AG08395 (cell line): Measurements from ENCODE around the gene PLXND1.
"Not testable (repeated sequence)": the region's sequence is repeated elsewhere in the genome, so short reads cannot be mapped to it uniquely, and the experiment has no call there.

ENCODE experiments used
- DNase-seq: peaks from one replicate; pipeline ENCODE4 v3.0.0; 2012; ENCODE audit warnings: mixed read lengths, low spot score

The PLXND1 gene

DNA sequence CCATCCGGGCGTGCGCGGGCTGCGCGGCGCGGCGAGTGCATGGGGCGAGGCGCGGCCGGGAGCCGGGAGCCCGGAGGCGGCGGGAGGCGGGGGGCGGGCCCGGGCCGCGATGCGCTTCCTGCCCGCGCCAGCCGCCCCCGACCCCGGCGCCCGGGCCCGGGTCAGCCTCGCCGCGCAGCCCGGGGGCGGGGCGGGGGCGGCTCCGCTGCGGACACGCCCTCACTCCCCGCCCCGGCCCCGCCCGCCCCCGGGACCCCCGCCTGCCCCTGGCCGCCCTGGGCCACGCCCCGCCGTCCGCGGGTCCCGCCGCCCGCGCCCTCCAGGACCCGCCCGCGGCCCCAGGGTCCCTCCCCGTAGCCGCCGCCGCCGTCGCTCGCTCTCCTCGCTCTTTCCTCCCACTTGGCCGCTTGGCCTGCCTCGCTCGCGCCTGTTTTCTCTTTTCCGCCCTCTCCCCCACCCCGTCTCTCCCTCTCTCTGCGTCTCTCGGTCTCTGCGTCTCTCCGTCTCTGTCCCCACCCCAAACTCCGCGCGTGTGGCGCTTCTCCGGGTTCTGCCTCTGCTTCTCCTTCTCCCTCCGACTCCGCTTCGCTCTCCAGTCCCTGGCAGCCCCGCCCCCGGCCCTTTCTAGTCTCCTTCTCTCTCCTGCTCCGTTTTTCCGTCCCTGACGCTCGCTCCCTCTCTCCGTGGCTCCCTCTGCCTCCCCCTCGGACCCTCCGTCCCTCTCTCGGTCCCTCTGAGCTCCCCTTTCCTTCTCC lies at the start of gene PLXND1:
TSS of gene PLXND1 (minus strand) at position 41 of the 755 bp plus-strand sequence. CDS start at position 4, 37 bp downstream.
- peak; percentile 92 for DNase-seq

GRCh38 chr3:129655291-129655700 lies 48.8 kb upstream of the PLXND1 start:
- DNase-seq, result no peak

GRCh38 chr3:129654131-129654530 lies 47.7 kb upstream of the PLXND1 start:
- DNase-seq, result peak; percentile 72

GRCh38 chr3:129653019-129653418 lies 46.5 kb upstream of the PLXND1 start:
- DNase-seq, result no peak

DNA sequence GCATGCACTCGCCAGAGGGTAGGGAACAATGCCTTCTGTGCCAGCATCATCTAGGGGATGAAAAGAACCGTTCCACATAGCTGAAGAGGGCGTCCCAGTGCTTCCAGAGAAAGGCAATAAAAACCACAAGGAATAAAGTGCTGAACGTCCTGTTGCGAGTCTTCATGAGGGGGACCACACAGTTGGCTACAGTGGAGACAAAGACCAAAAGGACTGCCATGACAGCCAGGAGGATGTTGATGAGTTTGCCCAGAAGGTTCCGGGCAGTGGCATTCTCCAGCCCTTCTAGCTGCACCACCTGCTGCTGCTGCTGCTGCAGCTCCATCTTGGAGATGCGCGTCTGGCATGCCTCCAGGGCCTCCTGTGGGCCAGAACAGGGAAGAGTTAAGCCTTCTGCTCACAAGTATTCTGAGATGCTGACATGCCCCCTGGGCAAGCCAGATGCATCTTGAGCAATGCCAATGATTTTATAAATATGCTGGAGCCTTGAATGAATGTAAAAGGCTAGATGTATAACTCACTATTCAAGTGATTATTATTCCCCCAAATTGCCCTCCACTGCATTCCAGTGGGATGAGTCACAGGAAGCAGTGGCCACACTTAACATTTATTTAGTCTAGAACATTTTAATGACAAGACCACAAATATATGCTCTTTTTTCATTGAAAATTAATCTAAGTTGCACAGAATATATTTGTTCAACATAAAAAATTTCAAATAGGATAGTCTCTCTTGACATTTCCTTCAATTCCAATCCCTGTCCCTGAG lies 45.1 kb upstream of the PLXND1 start:
- peak; percentile 64 for DNase-seq

GRCh38 chr3:129650256-129650872 lies 43.9 kb upstream of the PLXND1 start:
- peak; percentile 76 for DNase-seq

DNA sequence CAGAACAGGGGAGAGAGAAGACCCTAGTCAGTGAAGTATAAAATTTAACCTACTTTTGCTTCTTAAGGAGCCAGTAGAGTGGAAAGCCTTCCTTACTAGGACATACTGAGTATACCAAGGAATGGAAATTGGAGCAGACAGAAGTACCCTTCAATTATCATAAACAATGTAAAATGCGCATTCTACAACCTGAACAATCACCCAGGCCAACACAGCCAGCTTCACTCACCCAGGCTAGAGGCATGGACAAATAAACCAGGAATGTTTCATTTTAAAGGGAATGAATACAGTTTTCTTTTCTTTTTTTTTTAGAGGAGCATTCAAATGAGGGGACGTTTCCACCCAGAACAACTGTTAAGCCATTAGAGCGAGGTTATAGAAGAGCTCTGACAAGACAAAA lies 41.9 kb upstream of the PLXND1 start:
- DNase-seq, result no peak

GRCh38 chr3:129645286-129645685 lies 38.8 kb upstream of the PLXND1 start:
- DNase-seq, result no peak

- DNase-seq, result no peak
Measured at GRCh38 chr3:129644836-129645235, 38.4 kb upstream of the PLXND1 start.

DNA sequence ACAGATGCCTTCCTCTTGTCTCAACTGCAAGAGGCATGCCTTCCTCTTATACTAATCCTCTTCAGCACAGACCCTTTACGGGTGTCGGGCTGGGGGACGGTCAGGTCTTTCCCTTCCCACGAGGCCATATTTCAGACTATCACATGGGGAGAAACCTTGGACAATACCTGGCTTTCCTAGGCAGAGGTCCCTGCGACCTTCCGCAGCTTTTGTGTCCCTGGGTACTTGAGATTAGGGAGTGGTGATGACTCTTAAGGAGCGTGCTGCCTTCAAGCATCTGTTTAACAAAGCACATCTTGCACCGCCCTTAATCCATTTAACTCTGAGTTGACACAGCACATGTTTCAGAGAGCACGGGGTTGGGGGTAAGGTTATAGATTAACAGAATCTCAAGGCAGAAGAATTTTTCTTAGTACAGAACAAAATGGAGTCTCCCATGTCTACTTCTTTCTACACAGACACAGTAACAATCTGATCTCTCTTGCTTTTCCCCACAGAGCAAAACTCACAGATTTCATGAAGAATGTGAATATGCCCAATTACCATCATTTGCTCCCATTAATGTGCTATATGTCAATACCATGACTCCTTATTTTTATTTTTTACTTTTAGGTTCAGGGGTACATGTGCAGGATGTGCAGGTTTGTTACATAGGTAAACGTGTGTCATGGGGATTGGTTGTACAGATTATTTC lies 35.2 kb upstream of the PLXND1 start:
- not testable (repeated sequence) for DNase-seq

- DNase-seq, result not testable (repeated sequence)
Measured at GRCh38 chr3:129640985-129641384, 34.5 kb upstream of the PLXND1 start.

DNA sequence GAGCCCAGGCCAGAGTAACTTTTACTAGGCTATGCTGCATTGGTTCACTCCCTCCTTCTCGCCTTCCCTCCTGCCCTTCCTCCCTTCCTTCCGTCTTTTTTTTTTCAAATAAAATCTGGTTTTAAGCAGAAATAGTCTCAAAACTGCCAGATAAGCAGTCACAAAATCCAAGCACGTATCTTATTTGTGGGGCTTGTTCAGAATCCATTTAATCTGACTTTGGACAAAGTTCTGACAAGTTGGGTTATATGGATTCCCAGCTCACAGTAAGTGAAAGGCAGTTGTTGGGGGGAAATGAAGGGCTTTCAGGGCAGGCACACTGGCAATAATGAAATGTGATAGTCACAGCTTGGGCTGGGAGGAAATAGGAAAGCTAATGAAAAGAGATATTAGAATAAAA lies 32.0 kb upstream of the PLXND1 start:
- DNase-seq, result no peak

DNA sequence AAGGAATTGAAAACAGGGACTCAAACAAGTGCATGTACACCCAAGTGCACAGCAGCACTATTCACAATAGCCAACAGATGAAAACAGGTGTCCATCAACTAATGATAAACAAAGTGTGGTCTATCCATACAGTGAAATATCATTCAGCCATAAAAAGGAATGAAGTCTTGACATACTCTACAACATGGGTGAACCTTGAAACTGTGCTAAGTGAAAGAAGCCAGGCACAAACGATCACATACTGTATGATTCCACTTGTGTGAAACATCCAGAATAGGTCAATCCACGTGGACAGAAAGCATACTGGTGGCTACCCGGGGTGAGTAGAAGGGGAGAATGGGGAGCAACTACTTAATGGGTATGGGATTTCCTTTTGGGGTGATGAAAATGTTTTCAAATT lies 29.6 kb upstream of the PLXND1 start:
- no peak for DNase-seq

GRCh38 chr3:129635656-129636055 lies 29.2 kb upstream of the PLXND1 start:
- no peak for DNase-seq

- DNase-seq, result no peak
Measured at GRCh38 chr3:129633751-129634481, 27.4 kb upstream of the PLXND1 start.

DNA sequence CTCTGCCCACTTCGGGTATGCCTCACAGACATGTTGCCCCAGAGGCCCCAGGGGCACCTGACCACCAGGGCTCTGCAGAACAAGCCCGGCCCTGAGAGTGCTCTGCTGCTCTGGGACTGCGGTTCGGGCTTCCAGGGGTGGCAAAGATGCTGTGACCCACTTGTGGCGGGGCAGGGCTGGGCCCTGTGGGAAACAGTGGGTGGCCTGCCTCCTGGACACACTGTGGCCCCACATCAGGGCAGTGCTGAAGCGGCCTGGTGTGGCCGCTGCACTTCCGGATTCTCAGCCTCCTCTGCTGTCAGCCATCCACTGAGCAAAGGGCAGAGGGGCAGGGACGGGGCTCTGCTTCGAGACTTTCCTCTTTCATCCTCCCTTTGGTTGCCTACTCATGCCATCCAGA lies 26.5 kb upstream of the PLXND1 start:
- DNase-seq, result no peak

DNA sequence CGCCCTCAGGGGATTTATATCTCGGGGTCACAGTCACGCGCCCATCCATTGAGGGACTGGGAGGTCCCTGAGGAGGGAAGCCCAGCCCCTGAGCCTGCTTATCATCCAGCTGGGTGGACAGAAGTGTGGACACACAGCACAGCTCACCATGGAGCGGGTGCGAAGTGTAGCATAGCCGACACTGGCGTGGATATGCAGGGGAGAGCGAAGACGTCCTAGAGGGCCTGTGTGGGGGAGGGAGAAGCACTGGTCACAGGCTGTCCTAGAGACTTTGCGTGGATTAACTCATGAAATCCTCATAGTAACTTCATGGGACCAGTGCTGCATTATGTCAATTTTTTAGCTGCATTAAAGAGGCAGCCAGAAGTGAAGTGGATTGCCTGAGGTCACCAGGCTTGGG lies 26.1 kb upstream of the PLXND1 start:
- DNase-seq, result no peak

DNA sequence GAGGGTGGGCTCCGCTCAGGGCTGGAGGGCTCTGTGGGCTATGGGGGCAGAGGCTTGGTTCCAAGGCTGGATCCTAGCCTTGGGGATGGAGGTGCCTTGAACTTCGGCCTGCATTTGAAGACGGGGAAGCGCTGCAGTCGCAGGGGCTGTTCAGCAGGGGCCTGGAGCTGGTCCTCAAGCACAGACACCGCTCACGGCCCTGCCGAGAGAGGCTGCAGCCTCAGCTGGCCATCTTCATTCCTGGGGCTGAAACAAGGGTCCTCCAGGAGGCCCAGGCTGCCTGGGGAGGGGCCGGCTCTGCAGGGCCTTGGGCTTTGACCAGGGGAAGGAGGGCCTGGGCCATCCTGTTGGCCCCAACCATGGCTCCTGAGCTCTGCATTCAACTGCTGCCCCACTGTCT lies 25.6 kb upstream of the PLXND1 start:
- no peak for DNase-seq

DNA sequence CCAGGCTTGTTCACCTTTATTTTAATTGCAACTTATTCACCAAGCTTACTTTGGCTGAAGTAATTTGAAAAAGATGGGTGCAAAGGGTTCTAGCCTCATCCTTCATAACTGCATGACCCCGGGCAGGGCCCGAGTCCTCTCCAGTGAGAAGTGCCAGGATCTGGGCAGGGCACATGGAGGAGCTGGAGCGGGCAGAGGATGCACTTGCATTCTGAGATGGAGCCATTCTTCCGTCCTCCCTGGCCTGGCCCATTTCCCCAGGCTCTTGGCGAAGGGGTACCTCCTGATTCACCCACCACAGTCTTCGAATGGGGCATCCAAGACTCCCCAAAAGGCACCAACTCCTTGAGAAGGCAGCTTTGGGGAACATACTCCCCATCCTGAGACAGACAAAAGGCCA lies 22.5 kb upstream of the PLXND1 start:
- no peak for DNase-seq

DNA sequence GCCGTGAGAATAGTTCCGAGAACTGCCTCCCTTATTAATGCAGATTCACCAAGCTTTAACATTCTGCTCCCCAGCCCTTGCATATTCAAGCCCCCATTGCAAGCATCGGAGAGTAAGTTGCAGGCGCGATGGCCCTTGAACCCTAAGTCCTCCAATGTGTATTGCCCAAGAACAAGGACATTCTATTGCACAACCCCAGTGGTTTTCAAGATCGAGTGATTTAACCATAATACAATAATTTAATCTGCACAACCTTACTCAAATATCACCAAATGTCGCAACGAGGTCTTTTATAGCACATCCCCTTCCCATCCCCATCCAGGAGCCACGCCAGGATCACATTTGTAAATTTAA lies 21.7 kb upstream of the PLXND1 start:
- no peak for DNase-seq

- peak; percentile 74 for DNase-seq
Measured at GRCh38 chr3:129627350-129628168, 21.1 kb upstream of the PLXND1 start.
